IgD-negative memory B cell (primary cell): ENCODE data around the gene ADAMTS18. TPM values are rescaled to one million over a fixed set of nuclear protein-coding genes. Genes with fewer than 3 reads are reported as not detected.

ENCODE experiments used
- H3K27ac Mint-ChIP-seq, 3 donors: one replicate each; pipeline ENCODE4 v1.8.0; 2020 to 2022; ENCODE audit warnings: mild to moderate bottlenecking in 3 of 3, mixed read lengths in 3 of 3, moderate library complexity in 1 of 3
- H3K27me3 Mint-ChIP-seq: one replicate; pipeline ENCODE4 v1.8.0; 2021; ENCODE audit warnings: mixed read lengths
- H3K36me3 Mint-ChIP-seq: one replicate; pipeline ENCODE4 v1.8.0; 2020; ENCODE audit warnings: mild to moderate bottlenecking, mixed read lengths
- H3K4me1 Mint-ChIP-seq, 3 donors: one replicate each; pipeline ENCODE4 v1.8.0; 2020 to 2022; ENCODE audit warnings: mixed read lengths in 3 of 3, mild to moderate bottlenecking in 1 of 3
- H3K4me3 Mint-ChIP-seq, 4 donors: one replicate each; pipeline ENCODE4 v1.8.0; 2020 to 2022; ENCODE audit warnings: mild to moderate bottlenecking in 4 of 4, mixed read lengths in 4 of 4, moderate library complexity in 3 of 4
- H3K9me3 Mint-ChIP-seq, 3 donors: one replicate each; pipeline ENCODE4 v1.8.0; 2020 to 2021; ENCODE audit warnings: mixed read lengths in 3 of 3, mild to moderate bottlenecking in 1 of 3
- polyA plus RNA-seq: library from polyadenylated mRNA; unstranded; fragments of 300-500 nt; fragmentation: Illumina TruSeq; gene quantifications from one replicate; pipeline ENCODE4 v1.2.3, GENCODE V29; 2021

Gene ADAMTS18
- polyA plus RNA-seq, 1 donor from 2014 or later, result not detected

DNA sequence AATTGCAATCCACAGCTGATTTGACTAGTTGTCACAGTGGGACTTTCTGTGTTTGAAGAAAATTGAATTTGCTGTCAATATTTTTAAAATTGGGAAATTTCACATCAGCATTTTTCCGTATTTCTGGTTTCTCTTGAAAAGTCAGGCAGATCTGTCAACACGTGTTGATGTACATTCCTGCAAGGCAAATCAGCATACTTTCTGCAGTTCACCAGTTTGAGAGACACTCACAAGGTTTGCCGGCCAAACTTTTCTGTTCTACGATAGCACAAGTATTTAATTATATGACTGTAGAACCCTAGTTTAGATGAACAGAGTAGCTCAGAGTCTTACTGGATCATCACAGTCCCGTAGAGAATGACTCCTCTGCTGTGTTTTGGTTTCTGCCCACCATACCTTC lies 102.0 kb downstream of the ADAMTS18 start:
- H3K4me1 Mint-ChIP-seq, result no peaks in the 10 kb centered on the region
- H3K27ac Mint-ChIP-seq, result no peak overlapping the region
- H3K4me3 Mint-ChIP-seq, result no peak overlapping the region
- no peaks in the 10 kb centered on the region for H3K27me3 Mint-ChIP-seq
- no peaks in the 10 kb centered on the region for H3K36me3 Mint-ChIP-seq
- H3K9me3 Mint-ChIP-seq, result no peaks in the 10 kb centered on the region

DNA sequence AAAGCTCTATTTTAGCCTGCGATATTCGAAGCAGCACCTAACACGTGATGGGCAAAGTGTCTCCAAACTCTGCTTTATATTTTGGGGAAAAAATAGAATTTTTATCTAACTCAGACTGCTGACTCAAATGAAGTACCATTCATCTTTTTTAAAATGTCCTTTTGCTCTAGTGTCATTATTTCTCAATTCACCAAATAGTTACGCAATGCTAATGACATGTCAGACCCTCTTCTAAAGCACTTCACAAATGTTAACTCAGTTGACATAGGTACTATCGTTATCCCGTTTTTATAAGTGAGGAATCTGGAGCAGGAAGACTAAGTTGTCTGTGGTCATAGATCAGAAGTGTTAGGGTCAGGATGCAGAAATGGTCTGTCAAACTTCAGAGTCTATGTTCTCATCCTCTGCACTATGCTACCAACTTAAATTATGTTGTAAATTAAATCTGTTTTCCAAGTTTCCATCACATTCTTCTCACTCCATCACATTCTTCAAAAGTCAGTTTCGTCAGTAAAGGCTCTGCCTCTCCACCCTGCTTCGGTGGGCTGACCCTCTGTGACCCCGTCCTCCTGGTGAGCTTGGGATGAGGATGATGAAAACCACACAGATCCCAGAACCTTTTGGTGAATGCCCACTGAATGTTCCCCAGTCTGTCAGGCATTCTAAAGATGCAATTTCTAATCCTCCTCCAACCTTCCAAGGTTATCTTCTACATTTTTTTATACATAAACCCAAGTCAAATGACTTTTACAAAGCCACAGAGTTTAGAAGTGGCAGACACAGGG lies 102.8 kb downstream of the ADAMTS18 start:
- Mint-ChIP-seq H3K27ac (no peak overlapping the region), H3K36me3 (no peaks in the 10 kb centered on the region), H3K4me3 (no peak overlapping the region), H3K9me3 (peaks cover 0 to 2% (median 0%) of the 10 kb centered on the region in 3 donors), H3K4me1 (no peaks in the 10 kb centered on the region), H3K27me3 (no peaks in the 10 kb centered on the region)

DNA sequence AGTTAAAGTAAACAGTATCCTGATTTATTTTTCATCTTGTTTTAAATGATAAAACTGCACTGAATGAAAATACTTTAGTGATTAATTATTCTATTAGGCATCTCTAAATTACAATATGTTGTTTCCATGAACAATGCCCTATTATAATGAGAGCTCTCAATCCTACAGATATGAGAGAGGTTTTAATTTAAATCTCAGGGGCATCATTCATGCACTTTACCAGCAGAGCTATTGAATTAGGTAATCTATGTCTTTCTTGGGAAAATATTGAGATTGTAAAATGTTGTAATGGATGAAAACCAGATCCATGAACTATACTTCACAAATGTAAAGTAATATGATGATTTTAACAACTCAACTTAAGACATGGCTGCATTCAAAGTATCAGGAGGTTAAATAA lies 103.8 kb downstream of the ADAMTS18 start:
- Mint-ChIP-seq H3K36me3 (no peaks in the 10 kb centered on the region), H3K4me1 (no peaks in the 10 kb centered on the region), H3K9me3 (peaks cover 0 to 2% (median 0%) of the 10 kb centered on the region in 3 donors), H3K27ac (no peak overlapping the region), H3K27me3 (no peaks in the 10 kb centered on the region), H3K4me3 (no peak overlapping the region)

DNA sequence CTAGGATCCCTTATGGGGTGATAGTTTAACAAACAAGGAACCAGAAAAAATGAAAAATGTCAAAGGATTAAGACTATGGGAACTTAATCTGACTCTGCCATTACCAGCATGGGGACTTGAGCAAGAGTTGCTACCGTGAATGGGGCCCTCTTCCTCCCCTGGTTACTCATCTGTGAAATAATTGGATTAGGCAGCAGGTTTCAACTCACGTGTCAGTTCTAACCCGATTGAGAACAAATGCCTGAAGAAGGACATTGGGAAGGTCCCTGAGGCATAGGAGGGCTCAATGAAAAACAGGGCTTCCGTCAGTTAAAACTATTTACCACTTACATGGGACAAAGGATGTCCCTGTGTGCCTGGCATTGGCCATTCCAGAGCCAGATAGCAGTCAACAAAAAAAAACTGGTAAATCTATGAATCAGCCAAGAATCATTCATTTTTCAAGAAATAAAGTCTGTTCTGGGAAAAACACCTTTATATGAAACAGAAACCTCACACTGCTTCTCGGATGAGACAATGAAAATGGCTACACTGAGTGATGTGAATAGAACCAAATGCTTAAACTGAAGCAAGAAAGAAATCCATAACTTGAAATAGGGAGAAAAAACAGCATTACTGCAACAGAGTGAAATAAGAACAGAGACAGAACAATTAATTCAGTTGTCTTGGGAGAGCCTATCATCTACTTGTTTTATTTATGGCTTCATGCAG lies 104.3 kb downstream of the ADAMTS18 start:
- Mint-ChIP-seq H3K27ac (no peak overlapping the region), H3K4me1 (no peaks in the 10 kb centered on the region), H3K36me3 (no peaks in the 10 kb centered on the region), H3K27me3 (no peaks in the 10 kb centered on the region), H3K4me3 (no peak overlapping the region), H3K9me3 (peaks cover 0 to 2% (median 0%) of the 10 kb centered on the region in 3 donors)

DNA sequence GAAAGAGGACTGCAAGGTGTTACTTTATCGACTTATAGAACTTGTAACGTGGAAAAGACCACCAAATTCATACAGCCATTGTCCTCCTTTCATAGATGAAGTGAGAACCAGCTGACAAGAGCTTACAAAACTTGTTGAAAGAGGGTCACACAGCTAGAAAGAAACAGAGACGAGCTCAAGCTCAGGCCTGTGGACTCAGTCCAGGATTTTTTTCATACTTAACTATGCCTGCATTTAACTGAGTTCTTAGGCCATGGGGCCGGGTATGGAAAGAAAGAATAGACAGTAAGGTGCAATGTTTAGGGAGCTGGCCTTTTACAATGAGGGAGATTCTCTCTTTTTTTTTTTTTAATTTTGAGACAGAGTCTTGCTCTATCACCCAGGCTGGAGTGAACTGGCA lies 106.1 kb downstream of the ADAMTS18 start:
- Mint-ChIP-seq H3K4me3 (no peak overlapping the region), H3K27me3 (no peaks in the 10 kb centered on the region), H3K36me3 (no peaks in the 10 kb centered on the region)

DNA sequence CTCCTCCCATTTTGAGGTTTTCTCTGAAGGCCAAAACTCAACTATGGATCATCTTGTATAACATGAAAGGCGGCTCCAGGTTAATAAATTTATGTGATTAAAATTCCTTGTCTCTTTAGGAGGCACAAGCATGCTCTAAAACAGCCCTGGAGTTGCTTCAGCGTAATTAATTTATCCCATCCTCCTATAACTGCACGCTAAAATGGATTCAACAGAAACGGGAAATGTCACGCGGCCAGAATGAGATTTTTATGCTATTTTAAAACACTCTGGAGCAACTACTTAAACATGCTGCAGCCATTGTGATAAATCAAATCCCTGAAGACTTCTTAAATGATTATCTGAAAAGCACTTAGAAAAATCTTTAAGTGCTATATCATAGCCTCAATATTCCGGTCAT lies 106.6 kb downstream of the ADAMTS18 start:
- Mint-ChIP-seq H3K4me1 (no peaks in the 10 kb centered on the region), H3K36me3 (no peaks in the 10 kb centered on the region), H3K27me3 (no peaks in the 10 kb centered on the region), H3K4me3 (no peak overlapping the region), H3K27ac (no peak overlapping the region), H3K9me3 (peaks cover 0 to 2% (median 0%) of the 10 kb centered on the region in 3 donors)

More for the DNA sequence above, 106.1 kb downstream of the ADAMTS18 start:
- no peak overlapping the region for H3K27ac Mint-ChIP-seq
- no peaks in the 10 kb centered on the region for H3K4me1 Mint-ChIP-seq
- peaks cover 0 to 2% (median 0%) of the 10 kb centered on the region in 3 donors for H3K9me3 Mint-ChIP-seq

DNA sequence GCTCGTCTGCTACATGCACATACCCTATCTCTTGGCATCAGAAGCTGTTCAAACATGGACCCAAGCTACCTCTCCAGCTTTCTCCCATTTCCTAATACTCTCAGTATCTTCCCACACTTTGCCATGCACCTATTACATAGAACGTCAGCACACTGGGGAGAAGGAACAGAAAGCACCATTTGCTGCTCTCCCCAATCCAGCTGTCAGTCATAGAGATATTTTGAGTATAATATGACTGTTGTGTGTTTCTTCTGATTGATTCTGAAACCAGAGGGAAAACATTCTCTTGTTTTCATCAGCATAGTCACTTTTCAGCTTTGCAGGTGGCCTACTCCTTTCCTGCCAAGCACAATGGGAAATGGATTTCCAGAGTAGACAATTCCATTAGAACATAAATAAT lies 107.1 kb downstream of the ADAMTS18 start:
- Mint-ChIP-seq H3K36me3 (no peaks in the 10 kb centered on the region), H3K4me3 (no peak overlapping the region), H3K27me3 (no peaks in the 10 kb centered on the region), H3K9me3 (peaks cover 0 to 2% (median 0%) of the 10 kb centered on the region in 3 donors), H3K4me1 (no peaks in the 10 kb centered on the region), H3K27ac (no peak overlapping the region)

DNA sequence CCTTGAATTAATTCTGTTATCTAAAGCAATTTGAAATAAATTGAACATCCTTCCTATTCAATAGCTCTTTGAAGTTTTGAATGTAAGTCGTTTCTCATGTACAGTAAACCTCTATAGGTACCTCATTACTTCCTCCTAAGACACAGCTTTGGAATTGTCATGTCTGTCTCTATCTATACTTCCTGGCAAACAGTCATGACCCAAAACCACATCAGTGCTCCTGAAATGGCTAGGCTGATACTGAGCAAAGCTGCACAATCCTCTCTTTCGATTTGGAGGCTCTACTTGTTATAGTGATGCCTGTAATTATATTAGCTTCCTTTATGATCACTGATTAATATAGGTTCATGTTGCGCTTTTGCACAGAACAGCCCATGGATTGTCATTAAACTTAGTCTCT lies 110.1 kb downstream of the ADAMTS18 start:
- H3K36me3 Mint-ChIP-seq, result no peaks in the 10 kb centered on the region
- no peaks in the 10 kb centered on the region for H3K4me1 Mint-ChIP-seq
- no peak overlapping the region for H3K4me3 Mint-ChIP-seq
- no peaks in the 10 kb centered on the region for H3K27me3 Mint-ChIP-seq
- H3K9me3 Mint-ChIP-seq, result peaks cover 0 to 2% (median 0%) of the 10 kb centered on the region in 3 donors
- H3K27ac Mint-ChIP-seq, result no peak overlapping the region

DNA sequence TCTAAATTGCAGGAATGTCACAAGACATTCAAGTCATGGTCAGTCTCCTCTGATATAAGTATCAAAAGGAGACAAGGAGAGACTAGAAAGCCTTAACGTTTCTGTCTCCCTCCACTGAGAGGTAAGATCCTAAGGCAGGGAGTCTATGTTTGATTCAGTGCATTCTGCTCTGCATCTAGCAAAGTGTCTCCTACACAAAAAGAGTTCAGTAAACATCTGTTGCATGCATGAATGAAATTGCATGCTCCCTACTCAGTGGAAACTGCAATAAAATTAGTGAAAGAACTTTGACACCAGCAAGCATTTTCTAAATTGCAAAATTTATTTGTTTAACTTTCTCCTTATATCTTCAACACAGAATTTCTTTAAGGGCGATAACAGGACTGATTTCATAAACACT lies 111.1 kb downstream of the ADAMTS18 start:
- H3K4me1 Mint-ChIP-seq, result no peaks in the 10 kb centered on the region
- H3K36me3 Mint-ChIP-seq, result no peaks in the 10 kb centered on the region
- no peak overlapping the region for H3K4me3 Mint-ChIP-seq
- H3K27me3 Mint-ChIP-seq, result no peaks in the 10 kb centered on the region
- no peak overlapping the region for H3K27ac Mint-ChIP-seq
- peaks cover 0 to 2% (median 0%) of the 10 kb centered on the region in 3 donors for H3K9me3 Mint-ChIP-seq

DNA sequence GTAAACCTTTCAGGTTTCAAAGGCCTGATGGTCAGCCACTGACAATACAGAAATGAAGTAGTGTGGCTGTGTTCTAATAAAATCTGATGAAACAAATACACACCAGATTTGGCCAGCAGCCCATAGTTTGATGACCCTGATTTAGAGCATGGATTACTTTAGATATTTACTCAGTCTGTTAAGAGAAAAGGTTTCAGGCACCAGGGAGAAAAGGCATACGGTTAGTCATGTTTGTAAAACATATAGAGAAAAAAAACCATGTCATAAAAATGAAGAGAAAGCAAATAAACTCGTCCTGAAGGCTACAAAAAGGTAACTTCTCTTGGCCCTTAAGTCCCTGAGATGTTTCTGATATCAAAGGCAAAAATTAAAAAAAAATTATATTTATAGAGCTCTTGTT lies 112.1 kb downstream of the ADAMTS18 start:
- Mint-ChIP-seq H3K27ac (no peak overlapping the region), H3K4me1 (no peaks in the 10 kb centered on the region), H3K36me3 (no peaks in the 10 kb centered on the region), H3K4me3 (no peak overlapping the region), H3K9me3 (peaks cover 0 to 2% (median 0%) of the 10 kb centered on the region in 3 donors), H3K27me3 (no peaks in the 10 kb centered on the region)

DNA sequence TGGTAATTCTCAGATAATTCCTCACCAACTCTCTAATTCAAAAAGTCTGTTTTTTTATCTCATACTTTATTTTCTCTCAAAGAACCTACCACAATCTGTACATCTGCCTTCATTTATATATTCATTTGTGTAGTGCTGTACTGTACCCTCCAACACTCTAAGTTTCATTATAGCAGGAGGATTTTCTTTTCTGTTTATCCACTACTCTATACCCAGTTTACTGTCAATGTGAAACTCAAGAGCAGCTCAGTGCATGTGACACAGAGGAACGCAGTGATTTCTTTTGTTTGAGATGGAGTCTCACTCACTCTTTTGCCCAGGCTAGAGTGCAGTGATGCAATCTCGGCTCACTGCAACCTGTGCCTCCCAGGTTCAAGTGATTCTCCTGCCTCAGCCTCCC lies 117.8 kb downstream of the ADAMTS18 start:
- no peaks in the 10 kb centered on the region for H3K4me1 Mint-ChIP-seq
- H3K9me3 Mint-ChIP-seq, result no peaks in the 10 kb centered on the region
- H3K4me3 Mint-ChIP-seq, result no peak overlapping the region
- no peak overlapping the region for H3K27ac Mint-ChIP-seq
- no peaks in the 10 kb centered on the region for H3K36me3 Mint-ChIP-seq
- H3K27me3 Mint-ChIP-seq, result no peaks in the 10 kb centered on the region

DNA sequence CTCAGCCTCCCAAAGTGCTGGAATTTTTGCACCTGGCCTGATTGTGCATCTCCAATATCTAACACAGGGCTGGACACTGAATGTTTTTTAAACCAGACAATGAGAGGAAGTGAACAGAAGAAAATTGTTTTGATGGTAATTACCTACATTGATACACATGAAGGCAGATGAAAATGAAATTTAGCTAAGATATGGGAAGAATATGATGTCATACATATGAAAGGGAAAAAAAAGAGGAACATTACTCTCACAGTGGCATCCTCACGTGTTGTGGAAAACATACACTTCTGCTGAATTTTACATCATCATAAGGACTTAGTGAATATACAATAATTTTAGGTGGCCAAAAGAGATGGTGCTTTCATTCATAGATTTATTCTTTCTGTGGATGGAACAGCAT lies 124.0 kb downstream of the ADAMTS18 start:
- H3K4me1 Mint-ChIP-seq, result no peaks in the 10 kb centered on the region

DNA sequence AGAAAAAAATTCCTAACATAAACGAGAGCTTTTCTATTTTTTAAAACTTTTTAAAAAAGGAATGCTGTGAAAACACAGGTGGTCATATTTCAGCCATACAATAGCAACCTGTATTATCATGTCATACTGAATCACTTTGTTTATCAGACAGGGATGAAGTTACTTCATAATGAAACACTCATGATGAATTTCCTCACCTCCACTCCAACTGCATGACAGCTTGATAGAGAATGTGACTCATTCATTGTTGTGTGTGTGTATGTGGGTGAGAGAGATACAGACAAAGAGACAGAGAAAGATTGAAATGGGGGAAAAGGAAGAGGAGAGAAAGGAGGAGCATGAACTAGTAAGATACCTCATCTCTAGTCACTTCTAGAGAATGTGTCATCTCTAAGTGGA lies 126.7 kb downstream of the ADAMTS18 start:
- Mint-ChIP-seq H3K4me1 (no peaks in the 10 kb centered on the region), H3K36me3 (no peaks in the 10 kb centered on the region), H3K4me3 (no peak overlapping the region), H3K27me3 (peaks cover 2% of the 10 kb centered on the region), H3K9me3 (no peaks in the 10 kb centered on the region), H3K27ac (no peak overlapping the region)

More for the DNA sequence above, 124.0 kb downstream of the ADAMTS18 start:
- H3K9me3 Mint-ChIP-seq, result no peaks in the 10 kb centered on the region
- H3K27me3 Mint-ChIP-seq, result peaks cover 2% of the 10 kb centered on the region
- H3K4me3 Mint-ChIP-seq, result no peak overlapping the region
- no peak overlapping the region for H3K27ac Mint-ChIP-seq
- no peaks in the 10 kb centered on the region for H3K36me3 Mint-ChIP-seq

DNA sequence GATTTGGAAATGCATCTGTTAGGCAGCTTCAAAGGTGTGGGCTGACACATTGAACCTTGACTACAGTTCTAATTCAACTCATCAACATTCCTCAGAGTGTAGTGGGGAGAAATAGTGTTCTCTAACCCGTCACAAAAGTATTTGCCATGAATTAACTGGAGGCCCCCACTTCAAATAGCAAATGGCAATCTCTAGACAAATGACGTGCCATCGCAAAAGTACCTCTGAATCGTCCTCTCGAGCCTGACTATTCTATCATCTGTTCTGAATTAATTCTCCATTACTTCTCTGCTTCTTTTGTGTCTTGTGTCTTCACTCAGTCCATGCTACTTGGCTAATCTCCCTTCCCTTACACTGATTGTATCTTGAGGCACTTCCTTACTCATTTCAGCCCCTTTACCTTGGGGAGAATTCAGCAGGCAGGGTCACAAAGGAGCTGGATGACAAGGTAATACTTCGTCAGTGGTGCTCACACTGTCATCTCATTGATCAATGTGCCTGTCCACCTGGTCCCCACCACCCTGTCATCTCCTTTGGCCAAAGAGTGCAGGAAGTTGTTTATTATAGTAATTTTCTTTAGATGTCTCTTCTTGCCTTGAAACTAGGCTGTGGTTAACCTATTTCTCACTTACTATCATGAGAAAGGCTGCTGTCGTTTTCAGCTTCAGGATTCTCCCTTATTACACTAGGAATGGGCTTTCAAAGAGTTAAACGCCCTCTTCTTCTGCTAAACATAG lies 127.2 kb downstream of the ADAMTS18 start:
- Mint-ChIP-seq H3K36me3 (no peaks in the 10 kb centered on the region), H3K27me3 (peaks cover 4% of the 10 kb centered on the region), H3K4me1 (no peaks in the 10 kb centered on the region), H3K27ac (no peak overlapping the region), H3K4me3 (no peak overlapping the region), H3K9me3 (no peaks in the 10 kb centered on the region)

DNA sequence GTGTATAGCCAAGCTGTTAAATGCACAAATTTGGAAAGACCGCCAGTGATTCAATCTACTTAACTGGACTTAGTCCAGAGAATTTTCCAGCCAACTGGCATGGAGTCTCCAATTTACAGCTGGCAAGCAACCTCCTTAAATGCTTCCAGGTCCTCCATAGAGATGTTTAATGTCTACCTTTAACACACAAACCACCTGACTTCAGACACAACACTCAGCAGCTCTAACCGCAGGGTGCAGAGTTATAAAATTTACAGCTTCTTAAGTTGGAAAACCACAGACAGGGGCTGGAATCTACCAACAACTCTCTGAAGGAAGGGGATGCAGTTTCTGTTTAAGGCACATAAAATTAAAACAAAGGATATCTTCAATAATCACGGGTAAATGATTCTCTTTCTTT lies 128.8 kb downstream of the ADAMTS18 start:
- Mint-ChIP-seq H3K9me3 (no peaks in the 10 kb centered on the region), H3K27me3 (peaks cover 4% of the 10 kb centered on the region), H3K36me3 (no peaks in the 10 kb centered on the region), H3K4me1 (no peaks in the 10 kb centered on the region), H3K27ac (no peak overlapping the region), H3K4me3 (no peak overlapping the region)
